H1 (cell line): ENCODE measurements around the gene SECISBP2L. TPM values are rescaled to one million over a fixed set of nuclear protein-coding genes. Genes with fewer than 3 reads are reported as not detected.

ENCODE experiments used
- CTCF ChIA-PET: fragments of 300-600 bp; sonication (Branson Sonifier 250); formaldehyde crosslinking; loops from one replicate; lab custom pipeline; 2021; ENCODE audit not compliant: partially characterized antibody; lab: Charles Lee
- POLR2A ChIA-PET: fragments of 300-600 bp; sonication (Branson Sonifier 250); formaldehyde crosslinking; loops from one replicate; lab custom pipeline; 2021; ENCODE audit warnings: inconsistent platforms; ENCODE audit not compliant: partially characterized antibody; lab: Charles Lee
- DNase-seq, 2 experiments: peaks; one replicate each; pipeline versions ENCODE4 v3.0.0 to v3.0.0-alpha.2; 2010 to 2022; ENCODE audit warnings: low spot score in 2 of 2, low read depth in 1 of 2, mixed read lengths in 1 of 2
- FAIRE-seq: peaks from 2 replicates; lab custom pipeline; 2011; peaks lifted over from hg19 to GRCh38; lab: Jason Lieb, UNC
- H2AFZ ChIP-seq: 2 replicates; pipeline ENCODE4 v1.8.1; 2012; ENCODE audit warnings: low read length, inconsistent platforms
- H2AK5ac ChIP-seq: 2 replicates; pipeline ENCODE4 v1.6.1; 2013; ENCODE audit warnings: low read depth, low read length
- H2BK120ac ChIP-seq: replicated peaks from 2 replicates; pipeline ENCODE3; 2013; ENCODE audit warnings: low read depth, low read length, inconsistent platforms
- H2BK12ac ChIP-seq: 2 replicates; pipeline ENCODE4 v1.6.1; 2013; ENCODE audit warnings: low read depth, low read length
- H2BK15ac ChIP-seq: 2 replicates; pipeline ENCODE4 v1.6.1; 2013; ENCODE audit warnings: low read length
- H2BK20ac ChIP-seq: 2 replicates; pipeline ENCODE4 v1.6.1; 2013; ENCODE audit warnings: low read length
- H2BK5ac ChIP-seq: 2 replicates; pipeline ENCODE4 v1.6.1; 2013; ENCODE audit warnings: low read depth, low read length
- H3K14ac ChIP-seq: 2 replicates; pipeline ENCODE4 v1.6.1; 2013; ENCODE audit warnings: inconsistent platforms; ENCODE audit not compliant: insufficient read length
- H3K18ac ChIP-seq: 2 replicates; pipeline ENCODE4 v1.6.1; 2013; ENCODE audit warnings: low read length; ENCODE audit errors: extremely low read depth
- H3K23ac ChIP-seq: 2 replicates; pipeline ENCODE4 v1.6.1; 2013; ENCODE audit warnings: inconsistent platforms; ENCODE audit not compliant: insufficient read length
- H3K23me2 ChIP-seq: 2 replicates; pipeline ENCODE4 v1.6.1; 2013; ENCODE audit warnings: low read depth, low read length
- H3K27ac ChIP-seq: 2 replicates; pipeline ENCODE4 v1.6.1; 2011; ENCODE audit warnings: low read depth, low read length, inconsistent platforms
- H3K27me3 ChIP-seq, 4 experiments: replicated peaks in 1 of 4; 1 replicate in 1 of 4; 2 replicates in 3 of 4; pipeline versions ENCODE4 v1.6.1 to v1.8.1; 2011 to 2013; ENCODE audit warnings: low read length in 3 of 4, mild to moderate bottlenecking in 3 of 4, inconsistent platforms in 2 of 4, mixed read lengths in 2 of 4, moderate library complexity in 1 of 4; ENCODE audit not compliant: control insufficient read depth in 3 of 4, insufficient read depth in 3 of 4; ENCODE audit errors: extremely low read depth in 1 of 4
- H3K36me3 ChIP-seq, 4 experiments: 2 replicates each; pipeline versions ENCODE4 v1.6.1 to v1.8.1; 2011 to 2013; ENCODE audit warnings: mild to moderate bottlenecking in 4 of 4, low read length in 3 of 4, moderate library complexity in 2 of 4, control low read depth in 1 of 4, inconsistent platforms in 1 of 4; ENCODE audit not compliant: insufficient read depth in 4 of 4, control insufficient read depth in 2 of 4
- H3K4ac ChIP-seq: replicated peaks from 2 replicates; pipeline ENCODE3; 2013; ENCODE audit warnings: low read length, low read depth, mixed read lengths, inconsistent platforms; ENCODE audit not compliant: insufficient read length
- H3K4me1 ChIP-seq, 4 experiments: replicated peaks in 1 of 4; 1 replicate in 1 of 4; 2 replicates in 3 of 4; pipeline versions ENCODE4 v1.6.1 to v1.8.1; 2011 to 2013; ENCODE audit warnings: low read length in 3 of 4, inconsistent platforms in 2 of 4, mixed read lengths in 1 of 4; ENCODE audit not compliant: insufficient read depth in 4 of 4, control insufficient read depth in 3 of 4
- H3K4me2 ChIP-seq, 2 experiments: 2 replicates each; pipeline versions ENCODE4 v1.6.1 to v1.8.1; 2011 to 2013; ENCODE audit warnings: low read depth in 2 of 2, low read length in 2 of 2, control low read depth in 1 of 2, inconsistent platforms in 1 of 2, mild to moderate bottlenecking in 1 of 2; ENCODE audit not compliant: insufficient read depth in 1 of 2
- H3K4me3 ChIP-seq, 4 experiments: fragments of 200-600, 300-600 bp in 1 of 4; sonication (generic), shearing (Covaris generic), sonication (Bioruptor Twin) in 1 of 4; 2 replicates each; pipeline versions ENCODE4 v1.5.1 to v1.8.1; 2011 to 2016; ENCODE audit warnings: low read length in 4 of 4, low read depth in 3 of 4, control low read depth in 2 of 4, inconsistent platforms in 2 of 4, mild to moderate bottlenecking in 2 of 4, mixed read lengths in 1 of 4, moderate library complexity in 1 of 4; ENCODE audit not compliant: insufficient read depth in 2 of 4; ENCODE audit errors: extremely low read depth in 1 of 4
- H3K56ac ChIP-seq: replicated peaks from 2 replicates; pipeline ENCODE3; 2013; ENCODE audit warnings: low read depth, mild to moderate bottlenecking, mixed read lengths, low read length, inconsistent platforms; ENCODE audit not compliant: insufficient read length
- H3K79me1 ChIP-seq: 2 replicates; pipeline ENCODE4 v1.6.1; 2013; ENCODE audit warnings: low read depth, low read length, control low read depth
- H3K79me2 ChIP-seq, 2 experiments: 2 replicates each; pipeline versions ENCODE4 v1.6.1 to v1.8.1; 2012 to 2013; ENCODE audit warnings: low read length in 2 of 2, mild to moderate bottlenecking in 2 of 2, inconsistent platforms in 1 of 2; ENCODE audit not compliant: insufficient read depth in 2 of 2, control insufficient read depth in 1 of 2
- H3K9ac ChIP-seq, 4 experiments: replicated peaks in 1 of 4; 1 replicate in 1 of 4; 2 replicates in 3 of 4; pipeline versions ENCODE4 v1.6.1 to v1.8.1; 2011 to 2013; ENCODE audit warnings: low read depth in 3 of 4, low read length in 3 of 4, control low read depth in 2 of 4, mild to moderate bottlenecking in 2 of 4, moderate library complexity in 2 of 4, inconsistent platforms in 1 of 4; ENCODE audit errors: extremely low read depth in 1 of 4
- H3K9me3 ChIP-seq, 2 experiments: 2 replicates each; pipeline versions ENCODE4 v1.6.1 to v1.8.1; 2012 to 2013; ENCODE audit warnings: mild to moderate bottlenecking in 2 of 2, moderate library complexity in 2 of 2, control low read depth in 1 of 2, inconsistent platforms in 1 of 2, low read depth in 1 of 2, low read length in 1 of 2, mixed read lengths in 1 of 2; ENCODE audit not compliant: insufficient read depth in 2 of 2
- H4K20me1 ChIP-seq, 2 experiments: replicated peaks in 1 of 2; 2 replicates each; pipeline versions ENCODE3 to v1.8.1; 2011 to 2013; ENCODE audit warnings: inconsistent platforms in 2 of 2, low read length in 2 of 2, mild to moderate bottlenecking in 1 of 2; ENCODE audit not compliant: insufficient read depth in 2 of 2, control insufficient read depth in 1 of 2
- H4K5ac ChIP-seq: 2 replicates; pipeline ENCODE4 v1.6.1; 2013; ENCODE audit warnings: low read length, low read depth, mixed read lengths, inconsistent platforms; ENCODE audit not compliant: insufficient read length
- H4K8ac ChIP-seq: 2 replicates; pipeline ENCODE4 v1.8.0; 2013; ENCODE audit warnings: mild to moderate bottlenecking, moderate library complexity, low read length, inconsistent platforms; ENCODE audit not compliant: insufficient read depth; ENCODE audit errors: extremely low read depth
- H4K91ac ChIP-seq: replicated peaks from 2 replicates; pipeline ENCODE3; 2013; ENCODE audit warnings: low read length, mixed read lengths, inconsistent platforms; ENCODE audit not compliant: insufficient read length
- E2F6 ChIP-seq: IDR thresholded peaks from 2 replicates; pipeline ENCODE4 v1.6.1; 2012; ENCODE audit warnings: inconsistent platforms
- EZH2 ChIP-seq: fragments of 200-600 bp; sonication (generic); IDR thresholded peaks from 2 replicates; pipeline ENCODE4 v1.7.1; 2012; ENCODE audit warnings: low read depth, mild to moderate bottlenecking, moderate library complexity, low read length, inconsistent platforms; ENCODE audit not compliant: severe bottlenecking
- RXRA ChIP-seq: IDR thresholded peaks from 2 replicates; pipeline ENCODE4 v1.6.1; 2011; ENCODE audit warnings: low read depth, mild to moderate bottlenecking, low read length, moderate library complexity; ENCODE audit not compliant: insufficient read depth
- polyA plus RNA-seq, 7 experiments: library from polyadenylated mRNA; depleted of rRNA in 3 of 7; stranded (reverse) in 5 of 7; unstranded in 2 of 7; fragments of >200 nt in 5 of 7; fragments of 200-250 nt in 2 of 7; gene quantifications; 1 replicate in 5 of 7; 2 replicates in 1 of 7; 4 replicates in 1 of 7; pipeline versions ENCODE4 v1.2.1 to v1.2.3, GENCODE V29; 2011 to 2013; ENCODE audit warnings: missing spikeins in 2 of 7, mixed read lengths in 2 of 7
- total RNA-seq: library from RNA; stranded (reverse); fragmentation: NEBNext Ultra II Directional; extraction: Animal tissue kit (Norgen Biotek cat#: 25700); gene quantifications from 2 replicates; pipeline ENCODE4 v1.2.1, GENCODE V29; 2021

Gene SECISBP2L
- total and polyA plus RNA-seq, 2 of the 8 experiments (the other 6 are each of a cell fraction or from before 2014, with no cell fraction given), result 7.6 to 22.8 TPM

GRCh38 chr15:48965972-48966371, 80.3 kb downstream of the SECISBP2L start:
- no peak overlapping the region for H2AFZ ChIP-seq
- no peak overlapping the region for H2BK120ac ChIP-seq
- H3K23me2 ChIP-seq, result peaks cover 5% of the 10 kb centered on the region
- CTCF ChIA-PET, result interaction anchor here (0.5 to 6.2 kb wide), 14 partner anchors 12 to 609 kb away, joined by 3 to 59 read pairs (median 3); partner anchors contain the start of genes EID1 and SECISBP2L
- H3K14ac ChIP-seq, result no peak overlapping the region
- no peak overlapping the region for H4K5ac ChIP-seq
- peaks cover 8 to 20% (median 17%) of the 10 kb centered on the region in 4 experiments for H3K27me3 ChIP-seq
- H3K4me3 ChIP-seq, result no peak overlapping the region
- H3K4me2 ChIP-seq, result no peak overlapping the region
- H3K9ac ChIP-seq, result no peak overlapping the region
- no peaks in the 10 kb centered on the region for H4K20me1 ChIP-seq
- H2BK5ac ChIP-seq, result no peak overlapping the region
- H3K36me3 ChIP-seq, result no peaks in the 10 kb centered on the region
- no peaks in the 10 kb centered on the region for H3K9me3 ChIP-seq
- no peaks in the 10 kb centered on the region for H3K79me1 ChIP-seq
- DNase-seq (no peak), FAIRE-seq (no peak)
- no peak overlapping the region for H3K4ac ChIP-seq
- H3K56ac ChIP-seq, result no peak overlapping the region
- no peaks in the 10 kb centered on the region for H3K79me2 ChIP-seq
- H3K4me1 ChIP-seq, result peaks cover 0 to 12% (median 1%) of the 10 kb centered on the region in 4 experiments; a peak in 4 of 7 replicates
- H3K27ac ChIP-seq, result no peak overlapping the region
- no peak overlapping the region for H3K23ac ChIP-seq
- no peak overlapping the region for H2BK15ac ChIP-seq
- POLR2A ChIA-PET, result interaction anchor here (0.5 to 2.9 kb wide), 2 partner anchors 10 to 699 kb away, joined by 3 to 11 read pairs; no protein-coding TSS in a partner anchor
- no peak overlapping the region for H4K8ac ChIP-seq
- no peak overlapping the region for H3K18ac ChIP-seq
- H2BK12ac ChIP-seq, result no peak overlapping the region
- no peak overlapping the region for H2BK20ac ChIP-seq
- no peak overlapping the region for H4K91ac ChIP-seq
- H2AK5ac ChIP-seq, result no peak overlapping the region
- TF ChIP-seq EZH2 (no peak), E2F6 (no peak), RXRA (no peak)
